ENCODE measurements around the gene ITM2B.

DNA sequence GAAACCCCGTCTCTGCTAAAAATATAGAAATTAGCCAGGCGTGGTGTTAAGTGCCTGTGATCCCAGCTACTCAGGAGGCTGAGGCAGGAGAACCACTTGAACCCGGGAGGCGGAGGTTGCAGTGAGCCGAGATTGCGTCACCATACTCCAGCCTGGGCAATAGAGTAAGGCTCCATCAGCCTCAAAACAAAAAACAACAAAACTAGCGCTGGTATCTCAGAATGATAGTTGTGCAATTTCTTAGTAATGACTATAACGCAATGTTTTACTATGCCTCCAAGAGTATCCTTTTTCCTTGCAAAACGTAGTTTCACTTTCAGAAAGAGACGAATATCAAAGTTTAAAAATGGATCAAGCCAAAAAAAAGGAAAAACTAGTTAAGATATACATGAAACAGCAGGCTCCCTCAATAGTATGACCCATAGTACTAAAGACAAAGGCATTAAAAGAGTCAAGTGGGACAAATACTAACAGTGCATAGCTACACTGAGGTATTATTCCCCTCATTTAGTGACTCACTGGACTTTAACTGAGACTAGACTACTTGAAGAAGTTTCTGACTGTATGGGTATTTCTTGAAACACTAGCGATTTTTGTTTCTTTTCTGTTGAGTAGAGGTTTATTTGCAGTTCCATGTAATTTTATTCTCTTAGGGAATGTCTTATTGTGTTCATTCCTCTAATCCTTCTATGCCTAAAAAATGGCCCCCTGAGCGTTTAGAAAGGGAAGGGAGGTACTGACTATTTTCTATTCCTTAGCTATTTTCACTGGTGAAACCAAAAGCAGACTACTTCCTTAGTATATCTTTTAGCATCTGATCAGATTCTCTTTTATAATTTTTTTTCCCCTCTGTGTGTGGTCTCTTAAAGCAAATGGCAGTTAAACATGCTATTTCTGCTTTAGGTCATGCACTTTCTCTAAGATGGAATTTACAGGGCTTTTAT is 10.4 kb upstream of the ITM2B start:
- no peak for TF ChIP-seq GATA2 (IDR thresholded peaks at IDR 0.05; ENCODE audit: low read depth, low read length)
- TF ChIP-seq GATA3 (IDR thresholded peaks at IDR 0.05; ENCODE audit: low read depth, low read length), result no peak
